ENCODE data around the gene MDM1.

GRCh38 chr12:68250454-68250853 lies 81.7 kb downstream of the MDM1 start:
- TF ChIP-seq POLR2A (IDR thresholded peaks at IDR 0.05) = no peak
- TF ChIP-seq, protein P1, sequence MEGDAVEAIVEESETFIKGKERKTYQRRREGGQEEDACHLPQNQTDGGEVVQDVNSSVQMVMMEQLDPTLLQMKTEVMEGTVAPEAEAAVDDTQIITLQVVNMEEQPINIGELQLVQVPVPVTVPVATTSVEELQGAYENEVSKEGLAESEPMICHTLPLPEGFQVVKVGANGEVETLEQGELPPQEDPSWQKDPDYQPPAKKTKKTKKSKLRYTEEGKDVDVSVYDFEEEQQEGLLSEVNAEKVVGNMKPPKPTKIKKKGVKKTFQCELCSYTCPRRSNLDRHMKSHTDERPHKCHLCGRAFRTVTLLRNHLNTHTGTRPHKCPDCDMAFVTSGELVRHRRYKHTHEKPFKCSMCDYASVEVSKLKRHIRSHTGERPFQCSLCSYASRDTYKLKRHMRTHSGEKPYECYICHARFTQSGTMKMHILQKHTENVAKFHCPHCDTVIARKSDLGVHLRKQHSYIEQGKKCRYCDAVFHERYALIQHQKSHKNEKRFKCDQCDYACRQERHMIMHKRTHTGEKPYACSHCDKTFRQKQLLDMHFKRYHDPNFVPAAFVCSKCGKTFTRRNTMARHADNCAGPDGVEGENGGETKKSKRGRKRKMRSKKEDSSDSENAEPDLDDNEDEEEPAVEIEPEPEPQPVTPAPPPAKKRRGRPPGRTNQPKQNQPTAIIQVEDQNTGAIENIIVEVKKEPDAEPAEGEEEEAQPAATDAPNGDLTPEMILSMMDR (IDR thresholded peaks at IDR 0.05) = no peak
- TF ChIP-seq POLR2AphosphoS5 (IDR thresholded peaks at IDR 0.05) = no peak
- no peak for TF ChIP-seq EP300 (IDR thresholded peaks at IDR 0.05; ENCODE audit: low read depth)
